Bone marrow (tissue), 2 donors: ENCODE data around the gene TSPAN15.
"Not testable (repeated sequence)": the region's sequence is repeated elsewhere in the genome, so short reads cannot be mapped to it uniquely, and the experiment has no call there.

Source experiments
- DNase-seq, 2 donors: peaks; one replicate each; lab custom pipeline; 2025; lab: John Stamatoyannopoulos, UW

The TSPAN15 gene

GRCh38 chr10:69503001-69503895 lies 52.0 kb downstream of the TSPAN15 start:
- DNase-seq, result no peak

- no peak for DNase-seq
Observed at GRCh38 chr10:69503896-69504265, 52.6 kb downstream of the TSPAN15 start.

GRCh38 chr10:69504576-69505250 lies 53.4 kb downstream of the TSPAN15 start:
- no peak for DNase-seq

- no peak for DNase-seq
Observed at GRCh38 chr10:69505636-69506318, 54.5 kb downstream of the TSPAN15 start.

- DNase-seq, result no peak
Observed at GRCh38 chr10:69506487-69506833, 55.2 kb downstream of the TSPAN15 start.

- DNase-seq, result no peak
Observed at GRCh38 chr10:69506834-69507713, 55.8 kb downstream of the TSPAN15 start.

GRCh38 chr10:69508738-69509340 lies 57.6 kb downstream of the TSPAN15 start:
- DNase-seq, result no peak

- DNase-seq, result no peak
Observed at GRCh38 chr10:69512901-69513300, 61.6 kb downstream of the TSPAN15 start.

GRCh38 chr10:69513617-69514016 lies 62.4 kb downstream of the TSPAN15 start:
- DNase-seq, result no peak

GRCh38 chr10:69515699-69516259 lies 64.5 kb downstream of the TSPAN15 start:
- DNase-seq, result peak; percentile 47 to 48

- no peak for DNase-seq
Observed at GRCh38 chr10:69516316-69516715, 65.1 kb downstream of the TSPAN15 start.

GRCh38 chr10:69516796-69517195 lies 65.5 kb downstream of the TSPAN15 start:
- no peak for DNase-seq

- no peak for DNase-seq
Observed at GRCh38 chr10:69517271-69517848, 66.1 kb downstream of the TSPAN15 start.

- DNase-seq, result no peak
Observed at GRCh38 chr10:69527961-69528360, 76.7 kb downstream of the TSPAN15 start.

GRCh38 chr10:69533658-69534057 lies 82.4 kb downstream of the TSPAN15 start:
- no peak for DNase-seq

- not testable (repeated sequence) for DNase-seq
Observed at GRCh38 chr10:69536521-69536920, 85.3 kb downstream of the TSPAN15 start.

GRCh38 chr10:69537449-69537848 lies 86.2 kb downstream of the TSPAN15 start:
- no peak for DNase-seq

GRCh38 chr10:69538461-69538860 lies 87.2 kb downstream of the TSPAN15 start:
- no peak for DNase-seq

- no peak for DNase-seq
Observed at GRCh38 chr10:69541463-69541862, 90.2 kb downstream of the TSPAN15 start.

- no peak for DNase-seq
Observed at GRCh38 chr10:69549959-69550358, 98.7 kb downstream of the TSPAN15 start.

- no peak for DNase-seq
Observed at GRCh38 chr10:69552268-69552667, 101.0 kb downstream of the TSPAN15 start.
